Endothelial cell of umbilical vein (primary cell): ENCODE data around the gene UST. TPM values are rescaled to one million over a fixed set of nuclear protein-coding genes. Genes with fewer than 3 reads are reported as not detected.

Experiments used
- BruUV-seq: library from RNA; stranded (reverse); fragments of 400-500 nt; replicated peaks from 2 replicates; lab custom pipeline; 2021; lab: Mats Ljungman, UMichigan
- CTCF ChIA-PET: fragments of 300-600, 350-600 bp; sonication (Branson Sonifier 250); formaldehyde crosslinking; loops from one replicate; lab custom pipeline; 2021; ENCODE audit warnings: antibody characterized with exemption, inconsistent platforms; lab: Charles Lee
- POLR2A ChIA-PET: fragments of 300-600, 350-600 bp; sonication (Branson Sonifier 250); formaldehyde crosslinking; loops from one replicate; lab custom pipeline; 2021; ENCODE audit warnings: antibody characterized with exemption, inconsistent platforms; lab: Charles Lee
- DNase-seq: peaks from one replicate; pipeline ENCODE4 v3.0.0-alpha.2; 2011; ENCODE audit warnings: low read depth, low spot score
- FAIRE-seq: peaks from 2 replicates; lab custom pipeline; 2011; peaks lifted over from hg19 to GRCh38; lab: Jason Lieb, UNC
- H2AFZ ChIP-seq: 2 replicates; pipeline ENCODE4 v1.6.0; 2012; ENCODE audit warnings: low read depth, low read length, control low read depth, inconsistent platforms
- H3K27ac ChIP-seq: 2 replicates; pipeline ENCODE4 v1.5.1; 2011; ENCODE audit warnings: low read depth, mild to moderate bottlenecking, control low read depth, low read length, moderate library complexity; ENCODE audit not compliant: insufficient read depth
- H3K27me3 ChIP-seq, 2 experiments: 2 replicates each; pipeline versions ENCODE4 v1.6.0 to v1.6.1; 2011; ENCODE audit warnings: low read length in 2 of 2, mixed read lengths in 1 of 2; ENCODE audit not compliant: control insufficient read depth in 2 of 2, insufficient read depth in 2 of 2
- H3K36me3 ChIP-seq, 2 experiments: 2 replicates in 1 of 2; 3 replicates in 1 of 2; pipeline ENCODE4 v1.5.1; 2011; ENCODE audit warnings: low read length in 2 of 2, mild to moderate bottlenecking in 1 of 2, moderate library complexity in 1 of 2; ENCODE audit not compliant: control insufficient read depth in 2 of 2, insufficient read depth in 2 of 2; ENCODE audit errors: extremely low read depth in 1 of 2
- H3K4me1 ChIP-seq: 3 replicates; pipeline ENCODE4 v1.5.1; 2011; ENCODE audit warnings: mild to moderate bottlenecking, low read length; ENCODE audit not compliant: control insufficient read depth, insufficient read depth; ENCODE audit errors: extremely low read depth
- H3K4me2 ChIP-seq: 2 replicates; pipeline ENCODE4 v1.6.1; 2011; ENCODE audit warnings: low read length, control low read depth, mixed read lengths; ENCODE audit not compliant: insufficient read depth
- H3K4me3 ChIP-seq, 3 experiments: fragments of 200-600 bp in 1 of 3; sonication (generic), shearing (Covaris generic) in 1 of 3; replicated peaks in 1 of 3; 2 replicates each; pipeline ENCODE4 v1.5.1; 2011 to 2016; ENCODE audit warnings: control low read depth in 3 of 3, low read length in 3 of 3, mild to moderate bottlenecking in 2 of 3, inconsistent platforms in 1 of 3, low read depth in 1 of 3, moderate library complexity in 1 of 3; ENCODE audit not compliant: insufficient read depth in 1 of 3
- H3K79me2 ChIP-seq: 2 replicates; pipeline ENCODE4 v1.6.0; 2012; ENCODE audit warnings: low read length, inconsistent platforms; ENCODE audit not compliant: control insufficient read depth, insufficient read depth
- H3K9ac ChIP-seq: replicated peaks from 2 replicates; pipeline ENCODE3; 2011; ENCODE audit warnings: low read length, control low read depth; ENCODE audit not compliant: insufficient read depth; ENCODE audit errors: extremely low read depth
- H3K9me1 ChIP-seq: replicated peaks from 3 replicates; pipeline ENCODE4 v1.6.0; 2011; ENCODE audit warnings: mild to moderate bottlenecking, low read length; ENCODE audit not compliant: control insufficient read depth, insufficient read depth; ENCODE audit errors: extremely low read depth
- H3K9me3 ChIP-seq: replicated peaks from 2 replicates; pipeline ENCODE4 v1.5.1; 2012; ENCODE audit warnings: low read length, inconsistent platforms; ENCODE audit not compliant: control insufficient read depth, insufficient read depth
- H4K20me1 ChIP-seq: replicated peaks from 2 replicates; pipeline ENCODE3; 2011; ENCODE audit warnings: mild to moderate bottlenecking, low read length; ENCODE audit not compliant: control insufficient read depth, insufficient read depth; ENCODE audit errors: extremely low read depth
- CTCF ChIP-seq, 2 donors: IDR thresholded peaks; 1 replicate in 1 of 2; 2 replicates in 1 of 2; pipeline ENCODE4 v1.5.1; 2011; ENCODE audit warnings: low read length in 2 of 2, mild to moderate bottlenecking in 2 of 2, moderate library complexity in 2 of 2, control low read depth in 1 of 2, inconsistent platforms in 1 of 2, low read depth in 1 of 2; ENCODE audit not compliant: insufficient read depth in 1 of 2; ENCODE audit errors: extremely low read depth in 1 of 2
- EZH2 ChIP-seq: IDR thresholded peaks from 2 replicates; pipeline ENCODE4 v1.6.1; 2012; ENCODE audit warnings: borderline replicate concordance, low read depth, mild to moderate bottlenecking, moderate library complexity, low read length, inconsistent platforms; ENCODE audit not compliant: severe bottlenecking
- GATA2 ChIP-seq: IDR thresholded peaks from 2 replicates; pipeline ENCODE4 v1.7.0; 2011; ENCODE audit warnings: low read depth, mild to moderate bottlenecking, moderate library complexity, mixed read lengths, low read length; ENCODE audit not compliant: insufficient read length, insufficient read depth
- JUN ChIP-seq: IDR thresholded peaks from 2 replicates; pipeline ENCODE4 v1.6.1; 2011; ENCODE audit warnings: borderline replicate concordance, low read depth; ENCODE audit not compliant: insufficient read length, insufficient read depth
- MAX ChIP-seq: IDR thresholded peaks from 2 replicates; pipeline ENCODE4 v1.6.1; 2011; ENCODE audit not compliant: insufficient read depth, insufficient read length
- MYC ChIP-seq: IDR thresholded peaks from one replicate; pipeline ENCODE4 v1.6.1; 2011; ENCODE audit warnings: mild to moderate bottlenecking, low read depth, low read length
- POLR2A ChIP-seq: IDR thresholded peaks from 2 replicates; pipeline ENCODE4 v1.6.1; 2012; ENCODE audit warnings: low read depth, mild to moderate bottlenecking, control low read depth, low read length
- POLR2AphosphoS5 ChIP-seq: IDR thresholded peaks from 2 replicates; pipeline ENCODE4 v1.6.1; 2012; ENCODE audit warnings: low read depth, mild to moderate bottlenecking, control low read depth, low read length, moderate library complexity; ENCODE audit not compliant: insufficient read depth
- dilution Hi-C: fragments of 300-500 bp; cut with MboI; formaldehyde crosslinking; loops from one replicate; pipeline ENCODE4 v1.15.0; 2019; ENCODE audit warnings: low sequenced_read_pairs; ENCODE audit not compliant: extremely low pct_ligation_motif_present
- intact Hi-C: fragments of 100-400 bp; cut with micrococcal nuclease; formaldehyde crosslinking; loops from one replicate; pipeline ENCODE4 v1.10.0; 2022
- polyA plus RNA-seq, 4 experiments: library from polyadenylated mRNA; depleted of rRNA in 3 of 4; stranded (reverse) in 3 of 4; unstranded in 1 of 4; fragments of >200 nt; gene quantifications; 2 replicates each; pipeline versions ENCODE4 v1.2.1 to v1.2.3, GENCODE V29; 2011 to 2012; ENCODE audit warnings: missing spikeins in 1 of 4
- total RNA-seq: library from RNA; stranded (reverse); gene quantifications from 2 replicates; pipeline ENCODE4 v1.2.3, GENCODE V29; 2021

UST gene
- total and polyA plus RNA-seq, 2 donors (not counting 3 experiments of a cell fraction or from before 2014, with no cell fraction given) = 0.26 to 0.84 TPM

DNA sequence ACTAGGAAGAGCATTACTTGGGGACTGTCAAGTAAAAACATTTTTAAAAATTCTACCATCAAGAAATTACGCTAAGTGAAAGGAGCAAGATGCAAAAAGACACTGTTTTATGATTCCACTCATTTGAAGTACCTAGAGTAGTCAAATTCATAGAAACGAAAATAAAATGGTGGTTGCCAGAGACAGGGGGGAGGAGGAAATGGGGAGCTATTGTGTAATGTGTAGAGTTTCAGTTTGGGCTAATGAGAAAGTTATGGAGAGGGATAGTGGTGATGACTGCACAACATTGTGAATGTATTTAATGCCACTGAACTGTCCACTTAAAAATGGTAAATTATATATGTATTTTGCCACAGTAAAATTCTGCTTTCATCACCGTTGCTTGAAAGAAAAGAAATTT is 83.8 kb downstream of the UST start:
- CTCF ChIA-PET = no interaction called here
- Histone ChIP-seq H3K4me2 (no peak overlapping the region), H4K20me1 (no peaks in the 10 kb centered on the region), H3K9me3 (no peaks in the 10 kb centered on the region), H3K9ac (no peak overlapping the region), H3K27ac (no peak overlapping the region), H3K36me3 (no peaks in the 10 kb centered on the region), H3K4me3 (no peak overlapping the region), H2AFZ (no peak overlapping the region), H3K27me3 (no peaks in the 10 kb centered on the region), H3K9me1 (no peaks in the 10 kb centered on the region), H3K4me1 (no peaks in the 10 kb centered on the region), H3K79me2 (no peaks in the 10 kb centered on the region)
- dilution Hi-C loops (no loop called here), intact Hi-C loops (loop anchor here (5.0 kb wide), 1 partner anchor 117 kb away; no protein-coding TSS in a partner anchor)
- no peak for FAIRE-seq
- TF ChIP-seq JUN = no peak
- no peak for TF ChIP-seq POLR2A
- no peak for TF ChIP-seq GATA2
- no peak for TF ChIP-seq CTCF (IDR thresholded peaks at IDR 0.05; ENCODE audit: extremely low read depth in 1 of 2, insufficient read depth in 1 of 2, low read depth in 1 of 2, low read length in 2 of 2)
- TF ChIP-seq MYC = no peak
- no peak for TF ChIP-seq MAX
- TF ChIP-seq EZH2 = no peak
- no peak for TF ChIP-seq POLR2AphosphoS5
- POLR2A ChIA-PET = no interaction called here
- no TSS peak for BruUV-seq
- no peak for DNase-seq
